Omental fat pad (tissue), 4 donors: ENCODE results near the gene ASCC2. TPM values are rescaled to one million over a fixed set of nuclear protein-coding genes. Genes with fewer than 3 reads are reported as not detected.
"Not testable (repeated sequence)": the region's sequence is repeated elsewhere in the genome, so short reads cannot be mapped to it uniquely, and the experiment has no call there.

Experiments used
- ATAC-seq: fragments of 150-250 bp; one replicate; pipeline ENCODE4 v1.9.1; 2016; ENCODE audit warnings: mild to moderate bottlenecking, moderate library complexity; ENCODE audit not compliant: low FRiP score
- DNase-seq: peaks from one replicate; pipeline ENCODE4 v3.0.0-alpha.2; 2019; ENCODE audit warnings: low spot score
- CTCF ChIP-seq, 3 donors: fragments of 450-650 bp; IDR thresholded peaks; one replicate each; pipeline ENCODE4 v1.5.1; 2016 to 2017; ENCODE audit warnings: antibody characterized with exemption in 3 of 3, mild to moderate bottlenecking in 3 of 3, moderate library complexity in 2 of 3
- total RNA-seq, 4 donors: library from RNA; depleted of rRNA; stranded (reverse); fragments of >200 nt; gene quantifications; one replicate each; pipeline ENCODE4 v1.1.0, GENCODE V29; 2016

The ASCC2 gene
- total RNA-seq, 4 donors from 2014 or later: 35.4 to 65.2 (median 51.8) TPM

GRCh38 chr22:29839039-29839438 lies 965 bp upstream of the ASCC2 start:
- no peak for DNase-seq
- ATAC-seq: no peak
- TF ChIP-seq CTCF (IDR thresholded peaks at IDR 0.05): no peak

GRCh38 chr22:29838599-29838956 lies 504 bp upstream of the ASCC2 start:
- DNase-seq (no peak), ATAC-seq (no peak)
- no peak for TF ChIP-seq CTCF (IDR thresholded peaks at IDR 0.05)

GRCh38 chr22:29836791-29837370 lies 1.2 kb downstream of the ASCC2 start:
- DNase-seq, ATAC-seq: not testable (repeated sequence)

GRCh38 chr22:29834046-29834445 lies 4.0 kb downstream of the ASCC2 start:
- DNase-seq (no peak), ATAC-seq (no peak)
- TF ChIP-seq CTCF (IDR thresholded peaks at IDR 0.05): no peak

GRCh38 chr22:29833392-29833965 lies 4.6 kb downstream of the ASCC2 start:
- DNase-seq (no peak), ATAC-seq (no peak)
- TF ChIP-seq CTCF (IDR thresholded peaks at IDR 0.05): no peak

- TF ChIP-seq CTCF (IDR thresholded peaks at IDR 0.05): no peak
- no peak for ATAC-seq
- DNase-seq: no peak
These were observed 6.1 kb downstream of the ASCC2 start for GRCh38 chr22:29831958-29832357.

- no peak for TF ChIP-seq CTCF (IDR thresholded peaks at IDR 0.05)
- DNase-seq: no peak
- no peak for ATAC-seq
These were observed 6.7 kb downstream of the ASCC2 start for GRCh38 chr22:29831186-29831921.
